Loucy (cell line): Measurements from ENCODE around the gene NKX2-4.

ENCODE experiments used
- CTCF ChIP-seq: fragments of 200-600 bp; sonication (generic); conservative IDR thresholded peaks from 2 replicates; pipeline ENCODE4 v1.5.1; 2014; ENCODE audit warnings: mild to moderate bottlenecking, antibody characterized with exemption, low read length
- EZH2phosphoT487 ChIP-seq: fragments of 200-600 bp; IDR thresholded peaks from 2 replicates; pipeline ENCODE4 v1.6.1; 2018; ENCODE audit warnings: antibody characterized with exemption, mild to moderate bottlenecking, moderate library complexity, borderline replicate concordance

- TF ChIP-seq CTCF (no peak), EZH2phosphoT487 (no peak)
Observed at GRCh38 chr20:21368791-21369190, 28.5 kb downstream of the NKX2-4 start.
